ENCODE results near the gene RIMBP3C.
"Not testable (repeated sequence)": the region's sequence is repeated elsewhere in the genome, so short reads cannot be mapped to it uniquely, and the experiment has no call there.

The RIMBP3C gene, protein sequence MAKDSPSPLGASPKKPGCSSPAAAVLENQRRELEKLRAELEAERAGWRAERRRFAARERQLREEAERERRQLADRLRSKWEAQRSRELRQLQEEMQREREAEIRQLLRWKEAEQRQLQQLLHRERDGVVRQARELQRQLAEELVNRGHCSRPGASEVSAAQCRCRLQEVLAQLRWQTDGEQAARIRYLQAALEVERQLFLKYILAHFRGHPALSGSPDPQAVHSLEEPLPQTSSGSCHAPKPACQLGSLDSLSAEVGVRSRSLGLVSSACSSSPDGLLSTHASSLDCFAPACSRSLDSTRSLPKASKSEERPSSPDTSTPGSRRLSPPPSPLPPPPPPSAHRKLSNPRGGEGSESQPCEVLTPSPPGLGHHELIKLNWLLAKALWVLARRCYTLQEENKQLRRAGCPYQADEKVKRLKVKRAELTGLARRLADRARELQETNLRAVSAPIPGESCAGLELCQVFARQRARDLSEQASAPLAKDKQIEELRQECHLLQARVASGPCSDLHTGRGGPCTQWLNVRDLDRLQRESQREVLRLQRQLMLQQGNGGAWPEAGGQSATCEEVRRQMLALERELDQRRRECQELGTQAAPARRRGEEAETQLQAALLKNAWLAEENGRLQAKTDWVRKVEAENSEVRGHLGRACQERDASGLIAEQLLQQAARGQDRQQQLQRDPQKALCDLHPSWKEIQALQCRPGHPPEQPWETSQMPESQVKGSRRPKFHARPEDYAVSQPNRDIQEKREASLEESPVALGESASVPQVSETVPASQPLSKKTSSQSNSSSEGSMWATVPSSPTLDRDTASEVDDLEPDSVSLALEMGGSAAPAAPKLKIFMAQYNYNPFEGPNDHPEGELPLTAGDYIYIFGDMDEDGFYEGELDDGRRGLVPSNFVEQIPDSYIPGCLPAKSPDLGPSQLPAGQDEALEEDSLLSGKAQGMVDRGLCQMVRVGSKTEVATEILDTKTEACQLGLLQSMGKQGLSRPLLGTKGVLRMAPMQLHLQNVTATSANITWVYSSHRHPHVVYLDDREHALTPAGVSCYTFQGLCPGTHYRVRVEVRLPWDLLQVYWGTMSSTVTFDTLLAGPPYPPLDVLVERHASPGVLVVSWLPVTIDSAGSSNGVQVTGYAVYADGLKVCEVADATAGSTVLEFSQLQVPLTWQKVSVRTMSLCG (N-terminal part only)

DNA sequence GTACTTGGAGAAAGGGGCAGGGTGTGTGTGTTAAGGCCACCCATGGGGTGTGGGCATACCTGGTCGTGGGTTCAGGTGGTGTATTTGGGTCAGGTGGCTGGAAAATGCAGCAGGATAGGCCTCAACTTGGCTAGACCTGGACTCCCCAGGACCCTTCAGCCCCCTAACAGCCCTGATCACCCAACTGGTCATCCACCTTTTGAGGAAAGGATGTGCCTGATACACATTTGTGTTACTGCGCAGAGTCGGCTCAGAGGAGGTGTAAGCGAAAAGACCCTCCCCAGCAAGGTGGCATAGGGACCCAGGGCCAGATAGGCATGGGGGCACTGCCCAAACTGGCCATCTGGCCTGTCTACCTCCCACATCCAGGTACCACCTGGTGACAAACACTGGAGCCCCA lies at the start of gene RIMBP3C:
TSS of gene RIMBP3C (minus strand) at position 101 of the 400 bp plus-strand sequence. CDS start 485 bp downstream, outside the sequence.
- not testable (repeated sequence) for DNase-seq

DNA sequence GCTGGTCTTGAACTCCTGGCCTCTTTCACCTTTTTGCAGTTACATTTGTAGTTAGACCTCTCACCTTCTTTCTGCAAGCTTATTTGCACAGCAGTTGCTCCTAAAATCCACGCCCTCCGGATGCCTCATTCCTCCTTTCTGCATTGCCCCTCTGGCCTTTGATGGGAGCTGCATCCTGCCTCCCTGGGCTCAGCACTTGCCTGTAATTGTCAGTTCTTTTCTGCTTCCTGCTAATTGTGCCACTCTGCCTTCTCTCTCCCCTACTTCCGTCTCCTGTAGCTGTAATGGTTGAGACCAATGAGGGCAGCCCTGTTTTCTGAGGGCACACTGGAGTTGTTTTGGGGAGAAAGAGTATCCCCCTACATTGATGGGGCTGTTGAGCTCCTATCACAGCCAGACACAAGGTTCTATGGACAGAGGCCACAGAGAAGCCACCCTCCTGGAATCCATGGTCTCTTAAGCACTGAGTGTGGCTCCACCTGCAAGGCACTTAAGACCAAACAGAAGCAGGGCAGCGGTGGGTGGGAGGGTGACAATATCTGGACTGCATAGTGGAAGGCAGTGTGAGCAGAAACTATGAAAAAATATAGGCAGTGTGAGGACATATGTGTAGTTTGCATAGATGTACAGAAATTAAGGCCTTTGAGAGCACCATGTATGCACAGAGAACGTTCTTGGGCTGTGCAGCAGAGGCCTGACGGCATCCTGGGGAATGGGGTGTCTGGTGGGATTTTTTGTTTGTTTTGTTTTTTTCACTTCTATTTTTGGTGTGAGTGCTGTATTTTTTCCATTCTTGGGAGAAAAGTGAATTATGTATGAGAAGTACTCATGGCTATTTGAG lies 48.0 kb upstream of the RIMBP3C start:
- no peak for DNase-seq

DNA sequence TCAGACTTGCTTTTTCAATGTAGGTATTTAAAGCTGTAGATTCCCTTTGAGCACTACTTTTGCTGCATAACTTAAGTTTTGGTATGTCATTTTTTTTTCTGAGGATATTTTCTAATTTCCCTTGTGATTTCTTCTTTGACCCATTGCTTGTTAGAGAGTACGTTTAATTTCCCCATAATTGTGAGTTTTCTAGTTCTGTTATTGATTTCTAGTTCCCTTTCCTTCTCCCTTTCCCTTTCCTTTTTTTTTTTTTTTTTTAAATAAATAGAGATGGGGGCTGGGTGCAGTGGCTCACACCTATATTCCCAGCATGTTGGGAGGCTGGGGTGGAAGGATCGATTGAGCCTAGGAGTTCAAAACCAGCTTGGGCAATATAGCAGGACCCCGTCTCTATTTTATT lies 47.0 kb upstream of the RIMBP3C start:
- DNase-seq: no peak

DNA sequence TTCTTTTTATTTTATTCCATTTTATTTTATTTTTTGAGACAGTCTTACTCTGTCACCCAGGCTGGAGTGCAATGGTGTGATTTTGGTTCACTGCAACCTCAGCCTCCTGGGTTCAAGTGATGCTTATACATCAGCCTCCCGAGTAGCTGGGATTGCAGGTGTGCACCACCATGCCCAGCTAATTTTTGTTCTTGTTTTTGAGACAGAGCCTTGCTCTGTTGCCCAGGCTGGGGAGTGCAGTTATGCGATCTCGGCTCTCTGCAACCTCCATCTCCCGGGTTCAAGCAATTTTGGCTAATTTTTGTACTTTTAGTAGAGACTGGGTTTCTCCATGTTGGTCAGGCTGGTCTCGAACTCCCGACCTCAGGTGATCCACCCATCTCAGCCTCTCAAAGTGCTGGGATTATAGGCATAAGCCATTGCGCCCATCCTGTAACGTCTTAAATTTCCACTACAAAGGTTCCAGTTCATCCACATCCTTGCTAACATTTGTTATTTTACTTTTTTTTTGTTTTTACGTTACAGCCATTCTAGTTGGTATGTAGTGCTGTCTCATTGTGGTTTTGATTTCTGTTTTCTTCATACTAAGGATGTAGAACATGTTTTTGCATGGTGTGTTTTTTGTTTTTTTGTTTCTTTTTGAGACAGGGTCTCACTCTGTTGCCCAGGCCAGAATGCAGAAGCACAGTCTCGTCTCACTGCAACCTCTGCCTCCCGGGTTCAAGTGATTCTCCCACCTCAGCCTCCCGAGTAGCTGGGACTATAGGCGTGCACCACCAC lies 45.3 kb upstream of the RIMBP3C start:
- not testable (repeated sequence) for DNase-seq

DNA sequence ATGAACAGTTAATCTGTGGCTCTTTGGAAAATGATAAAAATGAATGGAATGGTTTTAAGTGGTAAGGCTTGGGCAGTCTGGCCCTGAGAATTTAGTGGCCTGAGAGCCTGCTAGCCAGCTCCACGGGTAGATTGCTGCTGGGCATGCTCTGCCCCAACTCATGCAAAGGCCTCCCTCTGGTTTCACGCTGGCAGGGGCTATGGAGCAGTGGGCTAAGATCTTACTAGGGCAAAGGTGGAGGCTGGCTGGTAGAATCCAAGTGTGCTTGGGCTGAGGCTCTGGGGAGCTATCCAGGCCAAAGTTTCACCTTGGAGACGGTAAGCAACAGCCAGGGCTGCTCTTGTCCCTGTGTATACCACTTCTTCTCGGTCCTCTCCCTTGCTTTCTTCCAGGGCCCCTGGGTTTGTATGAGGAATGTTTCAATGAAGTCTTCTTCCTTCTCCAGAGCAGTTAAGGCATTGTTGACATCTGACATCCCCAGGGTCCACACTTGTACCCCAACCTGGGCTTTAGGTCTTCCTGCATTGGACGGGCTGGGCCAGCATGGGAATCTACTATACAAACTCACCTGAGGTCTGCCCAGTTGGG lies 43.7 kb upstream of the RIMBP3C start:
- no peak for DNase-seq

DNA sequence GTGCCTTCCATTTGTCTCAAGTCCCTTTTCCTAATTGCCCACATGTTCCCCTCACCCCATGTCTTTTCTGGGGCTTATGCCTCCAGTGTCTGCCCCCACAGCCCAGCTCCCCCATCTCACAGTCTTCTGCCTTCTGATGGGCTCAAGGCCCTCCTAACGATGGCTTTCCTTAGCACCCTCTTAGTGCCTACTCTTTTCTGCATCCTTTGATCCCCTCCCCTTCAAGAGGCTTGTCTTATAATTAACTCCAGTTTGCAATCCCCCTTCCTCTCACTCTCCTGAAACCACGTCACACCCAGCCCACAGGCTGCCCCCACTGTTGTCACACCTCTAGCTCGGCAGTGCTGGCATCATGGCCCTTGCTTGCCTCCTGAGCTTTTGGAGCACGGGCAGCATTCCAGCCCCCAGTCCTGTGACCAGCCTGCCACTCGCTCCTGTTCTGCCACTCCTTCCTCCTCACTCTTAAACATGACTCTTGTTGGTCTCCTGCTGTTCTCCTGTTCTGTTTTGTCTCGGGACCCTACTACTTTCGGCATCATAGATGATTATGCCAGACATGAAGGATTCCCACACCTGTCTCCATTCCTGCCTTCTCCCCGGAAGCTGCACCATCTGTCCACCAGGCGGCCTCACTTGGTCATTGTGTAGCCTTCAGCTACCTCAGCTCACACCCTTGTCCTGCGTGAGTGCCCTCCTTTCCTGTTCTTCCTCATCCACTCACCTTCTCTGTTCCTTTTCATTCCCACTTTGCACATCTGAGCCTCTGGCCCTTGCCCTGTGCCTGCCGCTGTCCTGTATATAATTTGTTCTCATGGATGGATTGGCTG lies 42.4 kb upstream of the RIMBP3C start:
- no peak for DNase-seq

DNA sequence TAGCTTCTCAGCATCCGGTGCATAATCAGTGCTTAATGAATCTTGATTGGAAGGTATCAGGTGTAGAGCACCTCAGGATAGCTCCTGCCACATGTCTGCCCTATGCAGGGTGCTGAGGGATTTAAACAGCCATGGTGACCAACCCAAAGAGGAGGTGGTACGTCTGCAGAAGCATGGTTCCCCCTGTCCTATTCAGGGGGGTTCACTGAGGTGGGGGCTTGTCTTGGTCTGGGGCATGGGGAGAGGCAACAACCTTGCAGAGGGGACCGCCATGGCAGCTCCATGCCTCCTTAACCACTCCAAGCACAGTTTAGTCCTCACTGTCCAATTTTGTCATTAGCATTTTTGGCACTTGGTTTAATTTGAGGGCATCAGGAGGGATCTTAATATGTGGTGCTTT lies 41.2 kb upstream of the RIMBP3C start:
- no peak for DNase-seq

DNA sequence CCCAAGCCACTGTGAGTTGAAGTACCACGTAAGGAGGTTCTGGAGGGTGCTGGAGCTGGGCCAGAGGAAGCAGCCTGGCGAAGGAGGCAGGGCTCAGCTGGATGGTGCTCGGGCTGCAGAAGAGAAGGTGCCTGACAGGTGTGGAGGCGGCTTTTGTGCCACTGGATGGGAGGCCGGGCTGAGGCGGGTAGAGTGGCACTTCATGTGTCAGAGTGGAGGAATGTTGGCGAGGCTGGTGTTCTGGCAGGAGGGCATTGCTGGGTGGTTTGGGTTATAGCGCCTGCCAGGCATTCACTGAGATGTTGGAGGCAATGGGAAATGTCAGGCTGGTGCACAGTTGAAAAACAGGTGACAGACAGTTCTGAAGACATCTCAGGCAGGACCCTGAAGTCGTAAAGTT lies 40.4 kb upstream of the RIMBP3C start:
- DNase-seq: no peak

DNA sequence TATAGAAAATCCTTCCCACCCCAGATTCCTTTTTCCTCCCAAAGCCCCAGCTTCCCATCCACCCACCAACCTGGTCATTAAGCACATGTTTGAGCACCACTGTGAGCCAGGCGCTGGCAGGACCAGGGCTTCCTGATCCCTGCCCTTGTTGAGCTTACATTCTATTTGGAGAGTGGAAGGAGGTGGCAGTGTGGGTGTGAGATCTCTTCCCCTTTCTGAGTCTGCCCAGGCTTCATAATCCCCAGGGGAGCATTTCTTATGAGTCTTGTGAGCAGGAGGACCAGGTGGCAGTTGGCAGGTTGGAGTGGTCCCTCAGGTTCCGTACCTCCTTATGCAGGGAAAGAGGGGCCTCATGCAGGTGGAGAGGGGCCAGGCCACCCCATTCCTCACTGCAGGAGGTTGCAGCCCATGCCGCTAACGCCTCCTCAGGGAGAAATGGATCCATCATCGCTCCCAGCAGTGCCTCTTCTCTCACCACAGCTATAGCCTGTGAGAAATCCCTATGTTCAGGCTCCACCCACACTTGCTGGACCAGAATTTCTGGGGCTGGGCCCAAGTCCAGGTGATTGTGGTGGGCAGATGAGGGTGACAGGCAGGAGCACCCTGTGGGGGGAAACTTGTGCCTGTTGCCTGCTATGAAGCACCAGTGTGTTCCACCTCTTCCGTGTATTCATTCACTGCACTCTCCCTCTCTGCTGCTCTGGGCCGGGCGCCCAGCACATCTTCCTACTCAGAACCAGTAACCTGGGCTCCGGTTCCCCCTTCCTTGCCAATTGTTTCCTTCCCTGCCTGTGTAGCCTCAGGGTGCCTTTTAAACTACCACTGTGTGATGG lies 39.8 kb upstream of the RIMBP3C start:
- no peak for DNase-seq

DNA sequence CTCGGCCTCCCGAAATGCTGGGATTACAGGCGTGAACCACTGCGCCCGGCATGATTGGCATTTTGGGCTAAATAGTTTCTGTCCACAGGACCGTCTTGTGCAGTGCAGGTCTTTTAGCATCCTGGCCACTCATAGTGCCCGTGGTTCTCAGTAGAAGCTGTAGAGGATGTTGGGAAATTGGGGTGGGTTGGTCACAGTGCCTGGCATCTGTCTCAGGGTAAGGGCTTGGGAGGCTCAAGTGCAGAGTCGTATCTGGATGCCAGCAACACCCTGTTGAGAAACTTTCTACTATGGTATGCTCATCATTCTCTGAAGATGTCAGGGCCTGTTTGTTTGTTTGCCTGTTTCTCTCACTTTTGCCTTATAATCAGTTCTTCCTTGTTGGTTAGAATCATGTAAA lies 38.1 kb upstream of the RIMBP3C start:
- DNase-seq: no peak

DNA sequence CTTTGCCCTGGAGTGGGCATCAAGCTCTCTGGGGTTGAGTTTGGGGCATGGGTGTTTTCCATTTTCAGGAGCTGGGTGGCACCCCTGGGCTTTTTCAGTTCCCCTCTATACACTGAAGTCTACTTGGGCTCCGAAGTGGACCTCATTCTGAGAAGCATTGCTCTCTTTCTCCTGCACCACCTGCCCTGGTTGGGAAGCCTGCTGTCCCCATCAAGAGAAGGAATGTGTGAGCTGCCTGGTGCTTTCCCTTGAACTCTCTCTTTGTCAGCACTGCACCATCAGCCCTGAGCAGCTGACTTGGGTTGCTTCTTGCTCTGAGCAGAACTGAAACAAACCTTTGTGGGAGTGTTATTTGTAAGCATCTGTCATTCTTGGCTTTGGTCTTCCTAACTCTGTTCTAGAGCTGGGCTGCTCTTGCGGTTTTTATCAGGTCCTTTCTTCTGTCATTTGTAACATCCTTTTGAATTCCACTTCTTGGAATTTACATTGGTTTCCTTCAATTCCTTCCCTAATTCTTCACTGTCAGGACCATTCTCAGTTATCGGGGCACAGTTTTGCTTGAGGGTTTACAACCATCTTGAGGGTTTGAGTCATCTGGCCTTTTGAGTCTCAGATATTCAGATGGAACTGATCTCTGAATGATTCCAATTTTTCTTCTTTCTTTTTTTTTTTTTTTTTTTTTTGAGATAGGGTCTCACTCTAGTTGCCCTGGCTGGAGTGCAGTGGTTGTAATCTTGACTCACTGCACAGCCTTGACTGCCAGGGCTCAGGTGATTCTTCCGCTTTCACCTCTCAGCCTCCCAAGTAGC lies 36.7 kb upstream of the RIMBP3C start:
- no peak for DNase-seq

DNA sequence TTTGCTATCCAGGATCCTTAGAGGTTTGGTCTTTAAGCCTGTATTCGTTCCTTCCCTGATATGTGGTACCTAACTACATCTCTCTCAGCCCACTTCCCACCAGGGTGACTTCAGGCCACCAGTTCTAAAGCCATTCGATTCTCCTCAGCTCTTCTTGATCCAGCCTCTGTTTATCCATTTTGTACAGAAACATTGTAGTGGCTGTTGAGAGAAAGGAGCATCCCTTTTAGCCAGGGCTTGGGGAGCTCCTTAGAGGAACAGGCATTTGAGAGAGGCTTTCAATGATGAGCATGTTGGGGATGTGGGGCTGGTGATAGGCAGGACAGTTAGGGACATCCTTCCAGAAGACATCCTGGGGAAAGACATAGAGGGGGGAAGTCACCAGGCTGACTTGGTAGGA lies 34.1 kb upstream of the RIMBP3C start:
- no peak for DNase-seq

DNA sequence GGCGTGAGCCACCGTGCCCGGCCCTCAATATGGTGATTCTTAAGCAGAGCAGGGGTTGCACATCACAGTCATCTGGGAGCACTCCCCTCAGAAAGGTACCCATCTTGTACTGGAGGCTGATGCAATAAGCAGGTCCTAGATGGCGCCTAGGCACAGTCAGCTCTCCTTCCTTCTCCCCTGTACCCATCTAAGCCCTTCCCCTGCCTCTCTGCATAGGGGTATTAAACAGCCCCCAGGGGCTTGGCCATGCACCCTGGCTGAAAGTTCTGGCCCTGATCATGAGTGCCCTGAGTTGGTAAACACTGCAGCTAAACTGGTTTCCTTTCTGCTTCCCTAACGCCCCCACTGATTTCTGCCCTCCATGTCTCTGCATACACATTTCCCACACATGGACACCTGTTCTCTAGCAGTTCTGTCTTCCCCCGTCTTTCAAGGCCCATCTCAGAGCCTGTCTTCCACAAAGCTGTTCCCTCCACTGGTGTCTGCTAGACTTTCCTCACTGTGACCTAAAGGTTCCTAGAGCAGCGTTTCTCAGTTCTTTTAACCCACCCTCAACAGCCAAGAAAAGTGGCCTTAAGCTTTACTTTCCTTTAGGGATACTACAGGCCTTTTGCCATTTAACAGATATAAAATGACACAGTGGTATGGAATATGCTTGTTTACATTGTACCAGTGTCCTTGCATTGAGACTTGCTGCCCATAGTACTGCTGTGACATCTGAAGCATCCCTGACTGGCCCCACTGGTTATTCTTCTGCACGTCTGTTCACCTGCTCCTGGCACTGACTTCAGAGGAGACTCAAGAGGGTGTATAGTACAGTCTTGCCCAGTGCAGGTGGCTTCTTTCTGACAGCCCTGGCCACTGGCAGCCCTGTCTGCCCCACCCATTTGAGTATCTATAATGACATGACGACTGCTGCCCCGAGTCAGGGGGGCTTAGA lies 31.8 kb upstream of the RIMBP3C start:
- no peak for DNase-seq

DNA sequence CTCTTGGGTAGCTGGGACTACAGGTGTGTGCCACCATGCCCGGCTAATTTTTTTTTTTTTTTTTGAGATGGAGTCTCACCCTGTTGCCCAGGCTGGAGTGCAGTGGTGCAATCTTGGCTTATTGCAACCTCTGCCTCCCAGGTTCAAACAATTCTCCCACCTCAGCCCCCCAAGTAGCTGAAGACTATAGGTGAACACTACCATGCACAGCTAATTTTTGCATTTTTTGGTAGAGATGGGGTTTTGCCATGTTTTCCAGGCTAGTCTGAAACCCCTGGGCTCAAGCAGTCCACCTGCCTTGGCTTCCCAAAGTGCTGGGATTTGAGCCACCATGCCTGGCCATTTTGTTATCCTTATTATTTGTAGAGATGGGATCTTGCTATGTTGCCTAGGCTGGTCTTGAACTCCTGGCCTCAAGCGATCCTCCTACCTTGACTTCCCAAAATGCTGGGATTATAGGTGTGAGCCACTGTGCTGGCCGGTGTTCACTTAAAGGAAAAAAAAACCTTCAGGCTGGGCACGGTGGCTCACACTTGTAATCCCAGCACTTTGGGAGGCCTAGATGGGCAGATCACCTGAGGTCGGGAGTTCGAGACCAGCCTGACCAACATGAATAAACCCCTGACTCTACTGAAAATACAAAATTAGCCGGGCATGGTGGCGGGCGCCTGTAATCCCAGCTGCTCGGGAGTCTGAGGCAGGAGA lies 29.9 kb upstream of the RIMBP3C start:
- DNase-seq: not testable (repeated sequence)

DNA sequence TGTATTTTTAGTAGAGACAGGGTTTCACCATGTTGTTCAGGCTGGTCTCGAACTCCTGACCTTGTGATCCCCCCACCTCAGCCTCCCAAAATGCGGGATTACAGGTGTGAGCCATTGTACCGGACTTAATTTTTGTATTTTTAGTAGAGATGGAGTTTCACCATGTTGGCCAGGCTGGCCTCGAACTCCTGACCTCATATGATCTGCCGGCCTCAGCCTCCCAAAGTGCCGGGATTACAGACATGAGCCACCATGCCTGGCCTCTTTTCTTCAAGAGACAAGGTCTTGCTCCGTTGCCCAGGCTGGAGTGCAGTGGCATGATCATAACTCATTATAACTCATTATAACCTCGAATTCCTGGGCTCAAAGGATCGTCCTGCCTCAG lies 29.4 kb upstream of the RIMBP3C start:
- DNase-seq: not testable (repeated sequence)

DNA sequence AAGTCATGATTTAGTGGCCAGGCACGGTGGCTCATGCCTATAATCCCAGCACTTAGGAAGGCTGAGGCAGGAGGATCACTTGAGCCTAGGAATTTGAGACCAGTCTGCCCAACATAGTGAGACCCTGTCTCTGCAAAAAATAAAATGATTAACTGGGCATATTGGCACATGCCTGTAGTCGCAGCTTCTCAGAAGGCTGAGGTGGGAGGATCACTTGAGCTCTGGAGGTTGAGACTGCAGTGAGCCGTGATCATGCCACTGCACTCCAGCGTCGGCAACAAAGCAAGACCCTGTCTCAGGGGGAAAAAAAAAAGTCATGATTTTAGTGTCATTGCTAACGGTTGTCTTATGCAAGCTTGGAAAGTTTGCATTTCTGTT lies 28.2 kb upstream of the RIMBP3C start:
- no peak for DNase-seq
